Activated CD4-positive, alpha-beta T cell treated with anti-CD3 and anti-CD28 coated beads, Interleukin-2, amount 50 U/mL, for 1 hour (primary cell): ENCODE results near the gene LAMB1.
"Not testable (repeated sequence)": the region's sequence is repeated elsewhere in the genome, so short reads cannot be mapped to it uniquely, and the experiment has no call there.

Experiments used
- DNase-seq: peaks from one replicate; pipeline ENCODE4 v3.0.0-alpha.2; 2020

LAMB1 gene

DNA sequence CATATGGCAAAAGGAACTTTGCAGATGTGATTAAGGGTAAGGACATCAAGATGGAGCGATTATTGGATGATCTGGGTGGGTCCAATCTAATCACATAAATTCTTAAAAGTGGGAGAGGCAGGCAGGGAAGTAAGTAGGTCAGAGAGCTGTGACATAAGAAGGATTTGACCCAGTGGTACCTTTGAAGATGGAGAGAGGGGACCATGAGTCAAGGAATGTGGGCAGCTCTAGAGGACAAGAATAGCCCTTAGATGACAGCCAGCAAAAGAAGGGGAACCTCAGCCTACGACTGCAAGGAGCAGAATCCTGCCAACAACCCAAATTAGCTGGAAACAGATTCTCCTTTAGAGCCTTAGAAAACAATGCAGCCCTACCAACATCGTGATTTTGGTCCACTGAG lies 34.5 kb downstream of the LAMB1 start:
- DNase-seq = no peak

DNA sequence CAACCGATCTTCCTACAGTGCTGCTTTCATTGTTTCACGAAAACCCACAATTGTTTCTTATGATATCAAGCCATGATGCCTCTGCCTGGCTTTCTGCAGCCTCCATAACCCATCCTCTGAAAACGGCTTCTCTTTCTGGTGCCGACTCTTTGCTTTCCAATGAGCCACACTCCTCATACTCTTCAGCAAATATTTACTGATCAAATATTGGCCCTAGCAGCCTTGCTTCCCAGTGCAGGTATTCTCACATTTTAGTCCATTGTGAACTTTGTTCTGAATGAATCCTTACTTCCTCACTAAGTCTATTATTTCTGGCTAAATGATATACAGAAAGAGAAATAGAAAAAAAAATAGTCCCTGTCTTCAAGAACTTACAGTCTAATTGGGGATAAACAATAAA lies 35.5 kb downstream of the LAMB1 start:
- no peak for DNase-seq

DNA sequence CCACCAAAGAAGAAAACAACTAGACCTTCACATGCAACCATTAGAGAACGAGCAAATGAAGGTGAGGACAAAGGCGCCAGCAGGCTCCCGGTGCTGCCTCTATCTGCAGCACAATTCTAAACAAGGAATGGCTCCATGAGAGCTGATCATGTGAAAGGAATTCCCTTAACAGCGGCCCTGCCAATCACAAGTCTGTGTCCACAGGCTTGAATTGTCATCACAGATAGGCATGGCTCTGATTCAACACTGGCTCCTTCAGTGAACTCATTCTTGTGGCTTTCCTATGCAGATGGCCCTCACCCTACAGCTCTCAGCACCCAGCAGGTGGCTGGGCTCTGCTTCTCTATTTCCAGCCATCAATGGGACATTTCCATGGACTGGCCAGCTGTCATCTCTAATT lies 36.2 kb downstream of the LAMB1 start:
- DNase-seq = no peak

DNA sequence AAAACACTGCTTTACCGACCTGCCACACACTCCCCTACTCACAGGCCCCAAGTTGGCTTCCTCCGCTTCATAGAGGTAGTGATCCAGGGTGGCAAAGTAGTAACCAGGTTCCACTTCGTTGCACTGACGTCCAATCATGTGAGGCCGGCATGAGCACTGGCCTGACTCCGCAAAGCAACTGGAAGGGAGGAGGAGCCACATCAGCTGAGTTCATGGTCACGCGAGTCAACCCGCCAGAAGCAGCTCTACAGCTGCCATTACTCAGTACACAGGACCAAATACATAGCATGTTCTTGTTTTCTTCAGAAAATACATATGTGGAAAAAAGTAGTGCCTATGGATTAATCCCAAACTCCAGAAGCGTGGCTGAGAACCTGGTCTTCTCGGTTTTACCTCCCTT lies 38.5 kb downstream of the LAMB1 start:
- DNase-seq = no peak

DNA sequence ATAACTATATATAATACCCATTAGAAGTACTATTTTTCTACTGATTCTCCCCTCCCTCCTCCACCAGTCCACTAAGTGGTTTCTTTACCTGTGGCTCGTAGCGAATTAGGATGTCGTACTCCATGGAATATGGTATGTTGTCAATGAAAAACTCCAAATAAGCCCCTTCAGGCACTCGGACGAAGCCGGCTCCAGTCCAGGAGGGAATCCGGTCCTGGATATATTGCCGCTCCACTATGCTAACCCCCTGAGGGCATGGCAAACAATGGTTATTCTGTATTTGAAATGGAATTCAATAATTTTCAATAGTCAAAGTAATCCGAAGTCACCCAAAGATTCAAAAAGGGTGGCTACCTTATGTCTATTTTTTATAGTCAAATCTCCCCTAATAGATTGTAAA lies 40.1 kb downstream of the LAMB1 start:
- no peak for DNase-seq

DNA sequence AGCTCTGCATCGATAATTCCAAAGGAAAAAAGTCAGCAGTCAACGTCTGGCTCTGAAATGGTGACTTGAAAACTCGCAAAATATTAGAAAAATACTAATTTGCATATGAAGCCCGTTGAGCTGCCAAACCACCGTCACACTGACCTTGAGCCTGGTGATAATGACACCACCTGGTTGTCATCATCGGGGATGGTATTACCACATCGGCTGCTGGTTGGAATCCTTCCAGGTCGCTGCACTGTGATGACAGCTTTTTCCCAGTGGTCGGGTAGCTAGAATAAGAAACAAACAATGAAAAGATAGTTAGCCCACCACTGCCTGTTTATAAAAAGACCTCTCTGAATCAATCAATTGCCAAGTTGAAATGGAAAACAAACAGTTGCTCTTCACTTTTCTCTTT lies 41.6 kb downstream of the LAMB1 start:
- no peak for DNase-seq

DNA sequence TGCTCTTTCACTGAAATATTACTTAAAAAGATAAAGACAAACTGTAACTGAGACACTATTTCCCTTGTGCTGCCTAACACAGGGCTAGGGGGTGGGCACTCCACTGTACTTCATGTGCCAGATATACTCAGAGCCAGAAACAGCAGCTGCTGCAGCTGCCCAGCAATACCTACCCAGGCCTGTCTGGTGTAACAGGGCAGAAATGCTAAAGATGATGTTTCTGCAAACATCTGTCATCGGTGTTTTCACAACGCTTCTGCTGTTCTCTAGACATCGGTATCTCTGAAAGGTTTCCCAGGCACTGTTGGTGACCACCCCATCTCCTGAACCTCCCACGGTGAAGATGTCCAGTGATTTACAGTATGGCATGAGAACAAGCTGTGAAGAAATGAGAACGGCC lies 42.7 kb downstream of the LAMB1 start:
- DNase-seq = no peak

DNA sequence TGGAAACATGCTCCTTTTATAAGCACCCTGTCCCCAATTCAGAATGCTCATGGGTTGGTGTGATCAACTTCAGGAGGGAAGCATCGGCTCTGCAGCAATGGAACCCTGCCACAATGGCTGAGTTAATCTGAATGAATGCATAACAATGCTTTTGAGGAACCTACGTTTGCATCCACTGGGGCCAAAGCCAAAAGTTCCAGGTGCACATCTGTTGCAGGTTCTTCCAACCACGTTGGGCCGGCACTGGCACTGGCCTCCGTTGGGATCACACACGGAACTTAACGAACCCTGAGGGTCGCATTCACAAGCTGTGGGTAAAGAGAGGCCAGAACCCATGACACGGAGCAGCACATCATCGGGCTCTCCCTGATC lies 43.4 kb downstream of the LAMB1 start:
- DNase-seq = no peak

DNA sequence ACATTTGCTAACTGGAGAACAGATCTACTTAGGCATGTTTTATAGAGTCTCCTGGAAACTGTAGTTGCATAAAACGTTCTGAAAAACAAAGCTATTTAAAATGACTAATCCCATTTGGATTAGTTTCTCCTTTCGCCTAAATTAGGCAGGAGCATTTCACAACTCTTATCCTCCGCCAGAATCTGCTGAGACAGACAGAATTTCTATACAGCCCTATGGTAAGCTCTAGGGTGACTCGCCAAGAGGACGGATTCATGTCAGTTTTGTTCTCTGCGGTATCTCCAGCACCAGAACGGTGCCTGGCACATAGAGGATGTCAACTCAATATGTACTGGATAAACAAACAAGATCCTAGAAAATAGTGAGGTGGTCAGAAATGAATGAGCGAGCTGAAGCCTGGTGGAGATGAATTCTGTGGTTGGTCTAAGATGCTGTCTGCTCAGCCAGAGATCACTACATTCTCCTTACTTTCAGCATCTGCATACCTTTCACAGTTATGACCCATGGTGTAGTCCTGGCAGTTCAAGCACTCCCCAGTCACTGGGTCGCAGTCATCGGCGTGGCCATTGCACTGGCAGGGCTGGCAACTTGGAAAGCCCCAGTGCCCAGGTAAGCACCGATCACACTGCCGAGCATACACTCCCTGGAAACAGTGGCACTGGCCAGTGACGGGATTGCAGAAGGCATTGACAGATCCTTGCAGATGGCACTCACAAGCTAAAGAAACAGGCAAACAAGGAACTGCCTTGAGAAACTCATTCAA lies 44.0 kb downstream of the LAMB1 start:
- DNase-seq = no peak

DNA sequence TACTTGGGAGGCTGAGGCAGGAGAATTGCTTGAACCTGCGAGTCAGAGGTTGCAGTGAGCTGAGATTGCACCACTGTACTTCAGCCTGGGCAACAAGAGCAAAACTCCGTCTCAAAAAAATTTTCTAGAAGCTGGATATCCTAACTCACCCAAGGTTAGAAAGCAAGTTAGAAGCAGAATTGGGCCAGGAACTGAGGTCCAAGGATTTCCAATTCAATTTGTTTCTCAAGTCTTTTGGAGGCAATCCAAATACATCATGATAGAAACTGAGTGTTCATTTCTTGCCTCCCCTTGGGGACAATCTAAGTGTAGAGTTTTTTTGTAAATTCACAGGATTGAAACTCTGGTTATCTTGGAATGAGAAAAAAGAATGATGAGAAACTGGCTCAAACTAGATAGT lies 45.5 kb downstream of the LAMB1 start:
- DNase-seq = no peak

DNA sequence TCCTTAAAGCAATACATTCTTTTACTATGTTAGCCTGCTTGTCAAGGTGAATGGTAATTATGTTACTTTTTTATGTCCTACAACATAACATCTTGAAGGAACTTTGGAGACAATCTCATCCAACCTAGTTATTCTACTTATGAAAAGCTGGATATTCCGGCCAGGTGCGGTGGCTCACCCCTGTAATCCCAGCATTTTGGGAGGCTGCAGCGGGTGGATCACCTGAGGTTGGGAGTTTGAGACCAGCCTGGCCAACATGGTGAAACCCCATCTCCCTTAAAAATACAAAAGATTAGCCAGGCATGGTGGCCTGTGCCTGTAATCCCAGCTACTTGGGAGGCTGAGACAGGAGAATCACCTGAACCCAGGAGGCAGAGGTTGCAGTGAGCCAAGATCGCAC lies 46.0 kb downstream of the LAMB1 start:
- not testable (repeated sequence) for DNase-seq

DNA sequence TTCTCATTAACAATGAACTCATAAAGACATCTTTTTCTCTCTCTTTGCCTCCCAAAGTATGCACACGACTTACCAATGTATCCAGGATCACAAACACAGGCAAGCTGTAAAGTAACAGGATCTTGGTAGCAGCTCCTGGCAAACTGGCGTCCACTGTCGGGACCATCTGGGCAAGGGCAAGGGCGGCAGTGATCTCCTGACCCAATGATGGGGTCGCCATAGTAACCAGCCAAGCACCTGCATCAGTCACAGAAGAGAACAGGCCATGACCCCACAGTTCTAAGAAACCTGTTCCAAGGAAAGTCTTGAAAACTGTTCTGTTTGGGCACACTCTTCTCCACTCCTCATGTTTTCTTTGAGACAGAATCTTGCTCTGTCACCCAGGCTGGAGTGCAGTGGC lies 47.6 kb downstream of the LAMB1 start:
- DNase-seq = no peak

DNA sequence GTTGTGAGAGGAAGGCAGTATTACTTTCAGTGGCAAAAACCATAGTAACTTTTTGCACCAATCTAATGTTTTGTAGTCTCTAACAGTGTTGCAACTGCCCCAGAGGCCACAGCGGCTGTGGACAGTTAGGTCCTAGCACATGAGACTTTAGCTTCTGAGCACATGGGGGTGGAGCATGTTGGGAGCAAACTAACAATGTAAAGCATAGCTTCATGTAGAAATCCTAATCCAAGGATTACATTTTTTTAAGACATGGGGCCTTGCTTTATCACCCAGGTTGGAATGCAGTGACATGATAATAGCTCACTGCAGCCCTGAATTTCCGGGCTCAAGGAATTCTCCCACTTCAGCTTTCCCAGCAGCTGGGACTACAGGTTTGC lies 49.0 kb downstream of the LAMB1 start:
- DNase-seq = no peak

DNA sequence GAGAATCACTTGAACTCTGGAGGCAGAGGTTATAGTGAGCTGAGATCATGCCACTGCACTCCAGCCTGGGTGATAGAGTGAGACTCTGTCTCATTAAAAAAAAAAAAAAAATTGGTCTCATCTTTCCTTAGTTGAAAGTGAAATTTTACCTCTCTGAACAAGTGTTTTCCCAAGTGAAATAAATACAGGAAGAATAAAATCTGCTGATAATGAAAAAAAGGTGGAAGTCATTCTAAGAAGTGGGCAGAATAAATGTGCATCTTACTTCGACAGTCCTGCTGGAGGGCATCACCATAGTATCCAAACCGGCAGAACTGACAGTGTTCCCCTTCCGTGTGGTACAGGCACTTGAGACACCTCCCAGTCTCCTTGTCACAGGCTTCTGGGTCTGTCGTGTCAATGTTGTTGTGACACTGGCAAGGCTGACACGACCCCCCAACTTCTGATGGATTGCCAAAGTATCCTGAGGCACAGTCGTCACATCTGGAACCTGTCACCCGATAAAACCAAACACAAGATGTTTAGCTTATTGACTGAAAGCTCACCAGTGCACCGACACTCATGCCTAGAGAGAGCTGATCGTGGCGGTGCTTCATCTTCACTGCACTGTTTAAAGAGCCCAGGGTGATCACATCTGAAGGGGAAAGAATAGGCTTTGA lies 49.6 kb downstream of the LAMB1 start:
- DNase-seq = no peak

DNA sequence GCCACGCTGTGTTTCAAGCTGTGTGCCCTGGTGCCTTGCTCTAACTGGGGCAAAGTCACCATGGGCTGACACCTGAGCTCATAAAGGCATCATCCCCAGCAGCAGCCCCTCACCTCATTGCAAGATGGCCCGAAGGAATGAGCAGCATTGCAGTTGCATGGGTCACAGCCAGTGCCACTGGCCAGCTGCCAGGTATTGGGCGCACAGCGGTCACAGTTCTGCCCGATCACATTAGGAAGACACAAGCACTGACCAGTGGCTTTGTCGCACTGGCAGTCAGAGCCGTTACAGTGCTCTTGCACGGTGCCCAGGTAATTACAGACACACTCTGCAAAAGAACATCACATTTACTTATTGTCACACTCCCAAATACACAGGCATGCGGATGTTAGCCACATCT lies 51.1 kb downstream of the LAMB1 start:
- no peak for DNase-seq

DNA sequence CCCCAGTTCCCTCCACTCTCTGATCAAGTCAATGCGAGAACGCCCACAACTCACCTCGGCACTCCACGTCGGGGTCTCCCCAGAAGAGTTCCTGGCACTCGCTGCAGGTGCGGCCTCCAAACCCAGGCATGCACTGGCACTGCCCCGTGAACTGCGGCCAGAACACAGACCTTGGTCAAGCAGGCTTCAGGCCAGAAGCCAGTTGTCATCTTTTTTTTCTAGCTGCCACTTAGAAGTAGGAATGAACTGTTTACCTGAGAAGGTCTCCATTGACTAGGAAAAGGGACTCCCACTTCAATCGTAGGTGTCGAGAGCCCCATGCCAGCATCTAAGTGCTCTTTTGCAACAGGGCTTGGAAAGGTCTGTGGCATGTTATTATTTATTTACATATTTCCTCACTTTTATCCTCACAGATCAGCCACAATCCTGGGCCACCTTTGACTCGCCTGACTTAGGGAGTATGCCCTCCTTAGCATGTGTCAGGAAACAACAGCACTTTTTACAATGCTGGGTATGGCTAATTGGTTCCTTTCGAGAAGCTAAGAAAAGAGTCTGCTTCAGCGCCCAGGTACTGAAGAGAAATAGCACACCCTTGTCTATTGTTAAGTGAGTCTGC lies 51.7 kb downstream of the LAMB1 start:
- DNase-seq = no peak

DNA sequence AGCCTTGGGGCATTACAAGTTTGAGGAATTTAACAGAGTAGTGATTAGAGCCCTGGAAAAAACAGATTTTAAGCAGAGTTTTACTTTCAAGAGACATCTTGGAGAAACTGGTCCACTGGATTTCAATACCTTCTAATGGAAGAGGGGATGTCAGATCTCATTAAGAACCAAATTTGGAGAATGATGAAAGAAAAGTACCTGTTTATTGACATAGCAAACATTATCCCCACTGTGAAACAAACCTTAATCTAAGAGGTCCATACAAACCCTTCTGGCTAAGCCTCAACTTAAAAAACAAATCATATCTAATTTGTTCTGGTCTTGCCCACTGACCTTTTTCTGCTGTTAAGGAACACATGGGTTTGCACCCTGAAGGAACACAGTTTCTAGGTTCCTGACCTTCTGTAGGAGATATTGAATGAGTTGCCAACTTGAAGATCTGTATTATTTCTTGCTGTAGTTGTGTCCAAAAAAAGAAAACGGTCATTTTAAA lies 53.5 kb downstream of the LAMB1 start:
- no peak for DNase-seq

DNA sequence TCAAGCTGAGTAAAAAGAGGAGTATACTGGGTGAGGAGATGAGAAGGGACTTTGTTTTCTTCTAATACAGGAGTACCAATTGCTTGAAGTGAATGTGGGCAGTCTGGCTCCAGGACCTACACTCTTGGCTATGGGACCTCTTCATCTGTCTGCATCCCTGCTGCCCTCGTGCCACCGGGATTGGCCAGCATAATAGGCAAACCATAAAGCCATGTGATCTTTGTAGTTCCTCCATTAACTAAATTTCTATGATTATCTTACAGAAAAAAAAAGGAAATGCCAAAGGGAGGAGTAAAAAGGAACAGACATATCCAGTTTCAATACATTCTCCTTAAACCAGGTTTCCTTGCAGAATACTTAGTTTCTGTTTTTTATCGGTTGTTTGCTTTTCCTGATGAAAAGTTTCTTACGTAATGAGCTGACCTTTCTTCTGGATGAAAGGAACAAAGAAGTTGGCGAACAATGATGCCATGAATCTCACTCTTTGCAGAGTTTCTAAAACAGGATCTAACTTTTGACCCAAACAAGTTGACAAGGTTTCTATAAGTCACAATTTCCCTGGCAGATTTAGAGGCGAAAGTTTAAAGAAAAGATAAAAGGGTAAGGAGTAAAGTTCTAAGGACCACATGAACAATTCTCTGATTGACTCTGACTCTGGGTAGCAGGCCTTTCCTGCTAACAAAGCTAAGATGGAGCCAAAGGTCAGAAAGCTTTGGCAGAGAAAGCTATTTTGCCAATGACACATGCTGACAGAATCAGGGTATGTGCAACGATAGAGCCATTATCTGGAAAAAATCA lies 54.1 kb downstream of the LAMB1 start:
- no peak for DNase-seq

DNA sequence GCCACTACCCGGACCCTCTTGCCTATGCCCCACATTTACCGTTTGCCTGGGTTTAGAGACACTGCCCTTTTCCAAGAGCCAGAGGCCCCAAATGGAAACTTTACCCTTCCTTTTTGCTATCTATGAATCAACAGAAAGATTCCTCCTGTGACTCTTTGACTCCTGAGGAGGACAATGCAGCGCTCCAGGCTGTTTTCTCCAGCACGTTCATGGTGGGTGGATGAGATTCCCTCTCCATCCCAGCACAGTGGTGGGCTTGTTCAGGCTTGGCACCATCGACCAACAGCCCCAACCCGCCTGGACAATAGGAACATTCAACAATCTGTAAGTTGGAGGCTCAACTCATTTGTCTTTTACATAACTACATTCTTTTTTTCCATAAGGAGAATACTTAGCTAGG lies 56.1 kb downstream of the LAMB1 start:
- no peak for DNase-seq

DNA sequence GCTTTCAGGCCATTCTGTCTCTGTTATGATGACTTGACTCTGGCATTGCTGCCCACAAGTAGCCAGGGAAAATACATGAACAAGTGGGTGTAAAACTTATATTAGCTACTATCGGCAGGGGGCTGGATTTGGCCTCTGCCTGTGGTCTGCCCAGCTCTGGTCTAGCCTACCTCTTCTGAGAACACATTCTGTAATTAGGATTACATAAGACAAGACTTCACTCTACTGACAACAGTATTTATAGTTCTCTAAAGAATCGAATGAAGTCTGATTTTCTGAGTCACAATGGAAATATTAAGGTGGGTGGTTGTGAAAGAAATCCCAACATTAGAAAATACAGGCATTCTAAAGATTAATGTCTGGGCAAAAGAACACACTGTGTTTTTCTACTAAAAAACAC lies 56.5 kb downstream of the LAMB1 start:
- no peak for DNase-seq

DNA sequence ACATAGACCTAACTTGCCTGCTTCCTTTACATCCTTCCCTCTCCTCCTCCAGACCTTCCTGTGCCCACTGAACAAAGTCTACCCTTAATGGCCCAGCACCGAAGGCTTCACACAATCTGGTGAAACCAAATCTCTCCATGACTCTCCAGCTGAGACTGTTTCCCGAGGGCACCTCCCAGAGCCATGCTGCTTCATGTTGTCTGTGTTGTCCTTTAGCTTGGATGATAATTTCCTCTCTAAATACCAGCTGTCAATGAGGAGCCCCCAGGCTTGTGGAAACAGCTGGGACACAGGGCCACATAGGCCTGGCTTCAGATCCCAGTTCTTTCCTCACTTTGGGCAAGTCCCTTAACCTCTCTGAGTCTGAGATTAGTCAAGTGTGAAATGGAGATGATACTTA lies 57.6 kb downstream of the LAMB1 start:
- no peak for DNase-seq

DNA sequence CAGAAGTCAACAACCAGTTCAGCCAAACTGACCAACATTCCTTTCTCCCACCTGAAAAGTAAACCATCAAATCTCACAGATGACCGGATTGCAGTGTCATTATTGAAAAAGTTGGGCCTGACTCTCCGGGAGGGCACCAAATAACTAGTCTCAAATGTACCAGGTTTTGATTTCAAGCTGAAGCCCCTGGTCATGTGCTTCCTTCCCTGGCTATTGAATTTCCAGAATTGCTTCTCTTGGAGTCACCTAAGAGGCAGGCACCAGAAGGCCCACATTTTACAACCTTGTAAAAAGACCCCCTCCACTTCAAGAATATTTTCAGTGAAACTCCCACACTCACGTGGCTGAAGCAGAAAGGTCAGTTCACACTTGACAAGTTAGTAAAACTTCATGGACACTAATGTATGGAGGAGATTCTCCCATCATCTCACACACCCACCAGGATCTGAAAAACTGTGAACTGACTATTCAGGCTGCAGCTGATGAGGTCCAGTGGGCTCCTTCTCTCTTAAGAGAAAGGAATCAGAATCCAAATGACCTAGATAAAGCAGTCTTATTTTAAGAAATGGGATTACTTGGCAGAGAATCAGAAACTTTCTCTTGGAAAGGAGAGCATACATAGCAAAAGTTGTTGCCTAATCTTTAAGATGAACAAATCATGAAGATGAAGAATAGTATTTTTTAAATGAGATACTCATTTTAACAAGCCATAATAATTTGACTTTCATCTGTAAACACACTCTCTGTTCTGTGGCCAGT lies 58.4 kb downstream of the LAMB1 start:
- no peak for DNase-seq

DNA sequence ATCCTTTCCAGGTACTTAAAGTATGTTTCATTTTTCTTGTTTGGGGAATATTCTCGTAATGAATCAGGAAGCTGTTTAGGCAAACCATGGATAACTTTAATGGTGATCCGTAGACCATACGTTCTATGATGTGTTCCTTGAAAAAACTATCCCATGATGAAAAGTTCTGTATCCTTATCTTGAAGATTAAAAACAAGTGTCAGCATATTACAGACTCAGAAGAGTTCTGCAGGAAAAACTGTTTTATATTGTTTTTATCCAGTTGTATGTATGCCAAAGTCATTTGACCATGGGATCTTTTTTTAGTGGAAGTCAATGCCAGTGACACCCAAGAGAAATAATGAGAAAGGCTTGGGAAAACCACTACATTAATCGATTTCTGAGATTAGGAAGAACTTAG lies 59.9 kb downstream of the LAMB1 start:
- DNase-seq = no peak
